HG03571 (cell line): ENCODE data around the gene HTT.
"Not testable (repeated sequence)": the region's sequence is repeated elsewhere in the genome, so short reads cannot be mapped to it uniquely, and the experiment has no call there.

Experiments
- ATAC-seq: cut with Tn5 transposase; IDR thresholded peaks from one replicate; pipeline ENCODE4 v1.9.1; 2021; ENCODE audit not compliant: unreplicated experiment

The HTT gene

GRCh38 chr4:3118312-3118711 is 43.8 kb downstream of the HTT start:
- ATAC-seq = no peak

DNA sequence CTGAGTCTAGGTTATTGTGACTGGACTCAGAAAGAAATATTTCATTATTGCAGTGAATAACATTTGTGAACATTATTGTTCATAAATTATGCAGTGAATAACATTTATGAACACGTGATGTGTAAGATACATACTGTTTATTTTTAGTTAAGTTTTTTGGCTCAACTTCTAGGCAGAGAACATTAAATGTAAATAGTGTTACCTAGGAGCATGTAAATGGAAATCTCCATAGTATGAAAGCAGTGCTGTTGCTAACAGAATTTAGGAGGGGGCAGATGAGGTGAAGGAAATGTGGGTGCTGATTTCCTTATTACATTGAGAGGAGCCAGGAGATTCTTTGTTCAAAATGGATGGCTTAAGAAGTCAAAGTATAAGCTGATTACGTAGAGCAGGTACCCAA is 45.0 kb downstream of the HTT start:
- ATAC-seq = no peak

- ATAC-seq = no peak
These were observed 46.6 kb downstream of the HTT start for GRCh38 chr4:3121110-3121509.

GRCh38 chr4:3121596-3121995 is 47.1 kb downstream of the HTT start:
- ATAC-seq = no peak

DNA sequence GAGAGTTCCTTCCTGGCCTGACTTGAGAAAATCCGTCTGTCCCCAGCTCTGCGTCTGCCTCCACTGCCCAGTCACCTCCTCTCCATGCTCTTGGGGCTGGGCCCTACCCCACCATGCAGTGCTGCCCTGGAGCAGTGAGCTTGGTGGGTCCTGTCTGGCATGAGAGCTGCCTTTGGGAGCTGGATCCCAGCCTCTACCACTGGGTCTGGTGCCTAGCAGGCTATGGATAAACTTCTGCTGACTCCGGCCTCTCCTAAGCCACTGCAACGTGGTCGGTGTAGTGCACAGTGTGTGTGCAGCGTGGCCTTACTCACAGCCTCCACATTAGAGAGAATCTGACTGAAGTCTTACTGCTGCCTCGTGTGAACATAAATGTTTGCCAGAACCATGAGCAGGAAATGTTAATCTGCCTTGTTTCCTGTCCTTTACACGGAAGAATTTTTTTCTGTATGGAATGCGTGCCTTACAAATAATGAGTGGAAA is 47.6 kb downstream of the HTT start:
- no peak for ATAC-seq

- no peak for ATAC-seq
These were observed 48.7 kb downstream of the HTT start for GRCh38 chr4:3123181-3123671.

DNA sequence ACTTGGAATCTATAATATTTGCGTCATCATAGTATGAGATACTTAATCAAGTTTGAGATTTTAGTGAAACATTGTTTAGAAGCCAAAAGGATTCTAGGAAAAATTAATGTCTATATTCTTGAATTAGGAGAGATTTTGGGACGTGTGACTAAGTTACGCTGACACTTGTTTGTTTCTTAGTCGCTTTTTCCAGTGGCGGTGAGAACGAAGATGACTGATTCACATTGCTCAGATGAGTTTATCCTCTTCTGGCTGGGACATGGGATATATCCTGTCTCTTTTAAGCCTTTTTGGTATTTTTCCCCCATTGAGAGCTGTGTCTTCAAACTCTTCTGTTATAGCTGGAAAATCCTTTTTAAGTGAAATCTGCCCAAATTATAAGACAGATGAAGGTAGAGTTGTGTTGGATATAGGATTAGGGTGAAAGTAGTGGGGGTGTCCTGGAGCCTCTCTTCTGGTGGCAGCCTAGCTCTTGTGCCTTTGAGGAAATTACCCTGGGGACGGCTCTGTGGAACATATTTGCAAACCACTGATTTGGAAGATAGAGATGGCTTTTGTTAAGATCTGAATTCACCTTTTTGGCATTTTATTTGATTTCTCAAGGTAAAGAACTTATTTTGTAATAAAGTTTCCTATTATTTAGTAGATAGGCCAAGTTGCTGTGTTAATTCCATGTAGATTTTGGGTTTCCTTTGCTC is 49.7 kb downstream of the HTT start:
- ATAC-seq = no peak

- no peak for ATAC-seq
These were observed 52.6 kb downstream of the HTT start for GRCh38 chr4:3127112-3127511.

GRCh38 chr4:3128058-3128457 is 53.6 kb downstream of the HTT start:
- no peak for ATAC-seq

- no peak for ATAC-seq
These were observed 54.5 kb downstream of the HTT start for GRCh38 chr4:3128976-3129375.

DNA sequence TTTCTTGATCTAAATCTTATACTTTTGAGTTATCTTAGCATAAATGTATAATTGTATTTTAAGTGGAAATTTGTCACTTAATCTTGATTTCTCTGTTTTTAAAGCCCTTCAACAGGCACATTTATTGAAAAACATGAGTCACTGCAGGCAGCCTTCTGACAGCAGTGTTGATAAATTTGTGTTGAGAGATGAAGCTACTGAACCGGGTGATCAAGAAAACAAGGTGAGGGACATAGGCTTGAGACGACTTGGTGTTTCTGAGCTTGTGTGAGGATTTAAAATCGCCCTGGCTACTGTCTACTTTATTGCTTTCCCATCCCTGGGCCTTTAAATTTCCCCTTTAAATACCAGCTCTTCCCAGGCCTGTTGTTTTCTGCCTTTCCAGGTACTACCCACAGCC is 55.7 kb downstream of the HTT start:
- ATAC-seq = no peak

GRCh38 chr4:3130826-3131225 is 56.3 kb downstream of the HTT start:
- ATAC-seq = no peak

- no peak for ATAC-seq
These were observed 59.7 kb downstream of the HTT start for GRCh38 chr4:3134201-3134600.

GRCh38 chr4:3135155-3136011 is 60.9 kb downstream of the HTT start:
- ATAC-seq = no peak

- no peak for ATAC-seq
These were observed 62.0 kb downstream of the HTT start for GRCh38 chr4:3136454-3136853.

- no peak for ATAC-seq
These were observed 63.4 kb downstream of the HTT start for GRCh38 chr4:3137908-3138307.

GRCh38 chr4:3145234-3145924 is 70.9 kb downstream of the HTT start:
- ATAC-seq = no peak

- ATAC-seq = no peak
These were observed 74.4 kb downstream of the HTT start for GRCh38 chr4:3148926-3149325.

GRCh38 chr4:3151238-3151637 is 76.8 kb downstream of the HTT start:
- ATAC-seq = not testable (repeated sequence)

GRCh38 chr4:3157366-3157765 is 82.9 kb downstream of the HTT start:
- ATAC-seq = no peak

GRCh38 chr4:3158841-3159240 is 84.4 kb downstream of the HTT start:
- ATAC-seq = no peak

DNA sequence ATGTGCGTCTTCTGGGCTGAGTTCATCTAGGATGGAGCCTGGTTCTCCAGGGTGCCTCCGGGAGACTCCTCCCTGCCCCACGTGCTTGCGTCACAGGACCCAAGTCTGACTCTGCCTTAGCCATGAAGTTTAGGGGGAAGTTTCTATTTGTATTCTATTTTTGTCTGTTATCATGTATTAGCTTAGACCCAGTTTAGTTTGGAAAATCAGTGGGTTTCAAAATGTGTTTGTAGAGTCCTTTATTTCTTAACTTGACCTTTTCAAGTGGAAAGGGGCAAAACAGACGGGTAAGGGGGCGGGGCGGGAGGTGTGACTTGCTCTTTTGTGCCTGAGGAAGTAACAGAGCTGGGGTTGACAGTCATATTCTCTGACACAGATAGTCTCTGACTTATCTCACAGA is 86.0 kb downstream of the HTT start:
- ATAC-seq = no peak
